ENCODE measurements around the gene TPST2.

Gene TPST2

GRCh38 chr22:26496456-26496855 lies 93.5 kb downstream of the TPST2 start:
- no peak for DNase-seq (ENCODE audit: low read depth in 2 of 2)

- no peak for DNase-seq (ENCODE audit: low read depth in 2 of 2)
Observed at GRCh38 chr22:26494506-26494905, 95.4 kb downstream of the TPST2 start.

DNA sequence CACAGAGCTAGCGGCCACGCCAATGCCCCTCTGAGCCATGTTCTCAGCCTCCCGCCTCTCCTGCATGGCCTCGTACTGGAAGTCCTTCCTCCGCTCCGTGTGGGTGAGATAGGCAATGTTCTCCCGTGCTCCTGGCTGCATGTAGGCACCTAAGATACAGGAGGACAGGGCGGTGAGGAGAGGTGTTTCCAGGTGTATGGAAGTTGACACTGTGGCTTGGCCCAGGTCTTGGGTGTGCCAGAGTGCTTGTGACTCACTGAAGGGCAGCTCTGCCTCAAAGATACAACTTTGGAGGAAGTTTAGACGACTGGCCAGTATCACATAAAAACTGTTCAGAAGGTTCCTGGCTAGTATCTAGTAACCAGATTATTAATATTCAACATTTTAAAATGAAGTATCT lies 97.7 kb downstream of the TPST2 start:
- no peak for DNase-seq (ENCODE audit: low read depth in 2 of 2)

- DNase-seq (ENCODE audit: low read depth in 2 of 2): no peak
Observed at GRCh38 chr22:26489447-26490036, 100.4 kb downstream of the TPST2 start.

GRCh38 chr22:26487996-26488395 lies 101.9 kb downstream of the TPST2 start:
- no peak for DNase-seq (ENCODE audit: low read depth in 2 of 2)

DNA sequence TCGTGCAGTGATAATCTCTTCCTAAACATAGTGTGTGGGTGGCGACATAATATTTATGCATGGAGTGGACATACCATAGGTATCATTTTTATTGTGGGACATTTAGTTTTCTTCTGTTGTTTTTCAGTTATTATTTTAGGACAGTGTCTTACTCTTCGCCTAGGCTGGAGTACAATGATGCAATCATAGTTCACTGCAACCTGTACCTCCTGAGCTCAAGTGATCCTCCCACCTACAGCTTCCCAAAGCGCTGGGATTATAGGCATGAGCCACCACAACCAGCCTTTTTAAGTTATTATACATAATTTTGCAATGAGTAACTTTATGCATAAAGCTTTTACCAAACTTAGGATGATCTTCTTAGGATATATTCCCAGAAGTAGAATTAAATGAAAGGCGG lies 103.5 kb downstream of the TPST2 start:
- DNase-seq (ENCODE audit: low read depth in 2 of 2): no peak

GRCh38 chr22:26485806-26486390 lies 104.0 kb downstream of the TPST2 start:
- no peak for DNase-seq (ENCODE audit: low read depth in 2 of 2)

DNA sequence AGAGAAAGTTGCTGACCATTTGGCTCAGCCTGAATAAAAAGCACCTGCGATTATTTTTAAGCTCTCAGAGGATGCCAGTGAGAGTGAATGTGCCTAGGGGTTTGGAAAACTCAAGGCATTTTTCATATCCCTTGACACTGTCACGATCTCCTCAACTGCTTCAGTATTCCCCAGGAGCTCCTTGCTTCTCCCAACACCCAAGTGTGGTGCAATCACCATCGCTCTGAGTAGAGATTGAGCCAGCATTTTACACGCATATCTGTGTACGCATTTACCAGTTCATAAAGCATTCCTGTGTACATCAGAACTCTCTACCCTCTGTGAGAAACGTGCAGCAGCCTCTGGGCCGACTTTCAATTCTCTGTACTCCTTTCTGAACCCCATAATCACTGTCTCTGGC lies 104.9 kb downstream of the TPST2 start:
- DNase-seq (ENCODE audit: low read depth in 2 of 2): no peak

DNA sequence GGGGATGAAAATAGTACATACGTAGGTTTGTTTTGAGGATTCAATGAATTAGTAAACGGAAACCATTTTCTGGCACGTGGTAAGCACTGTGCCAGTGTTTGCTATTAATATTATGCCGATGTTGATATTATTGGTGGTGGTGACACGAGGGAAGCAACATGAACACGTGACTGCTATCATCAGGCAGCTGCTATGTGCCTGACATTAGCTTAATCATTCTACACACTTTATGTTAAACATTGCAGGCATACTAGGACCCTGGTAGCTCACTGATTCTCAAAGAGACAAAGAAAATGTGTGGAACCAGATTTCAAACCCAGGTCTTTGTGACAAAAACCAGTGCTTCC lies 105.6 kb downstream of the TPST2 start:
- DNase-seq (ENCODE audit: low read depth in 2 of 2): no peak

DNA sequence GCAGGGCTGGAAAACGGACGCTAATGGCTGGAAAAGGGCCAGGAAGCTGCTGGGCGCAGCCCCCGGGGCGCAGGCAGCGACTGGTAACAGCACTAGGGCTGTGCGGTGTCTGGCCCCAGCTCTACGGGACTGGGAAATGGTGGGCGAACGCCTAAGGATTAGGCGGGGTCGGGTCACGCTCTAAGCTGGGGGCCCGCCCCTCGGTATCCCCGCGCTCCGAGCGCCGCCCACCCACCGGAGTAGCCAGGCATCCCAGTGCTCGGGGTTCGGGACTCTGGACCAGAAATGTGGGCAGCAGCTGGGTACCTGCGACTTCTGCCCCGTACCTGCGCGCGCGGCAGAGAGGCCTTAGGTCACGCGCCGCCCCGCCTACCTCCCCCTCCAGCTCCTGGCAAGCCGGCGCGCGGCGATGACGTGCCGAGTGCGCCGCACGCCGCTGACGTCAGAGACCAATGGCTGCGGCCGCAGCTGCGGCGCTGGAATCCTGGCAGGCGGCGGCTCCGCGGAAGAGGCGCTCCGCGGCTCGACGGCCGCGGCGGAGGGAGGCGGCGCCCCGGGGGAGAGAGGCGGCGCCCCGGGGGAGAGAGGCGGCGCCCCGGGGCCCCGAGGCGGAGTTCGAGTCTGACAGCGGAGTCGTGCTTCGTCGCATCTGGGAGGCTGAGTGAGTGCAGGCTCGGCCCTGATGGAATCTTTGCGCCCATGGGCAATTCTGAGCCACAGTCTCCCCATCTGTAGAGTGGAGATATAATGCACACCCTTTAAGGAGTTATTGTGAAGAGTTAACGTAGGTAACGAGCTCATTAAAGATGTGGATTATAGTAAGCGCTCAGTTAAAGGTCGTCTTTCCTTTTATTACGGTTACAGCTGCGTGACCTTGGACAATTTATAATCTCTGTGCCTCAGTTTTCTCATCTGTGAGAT lies 106.2 kb downstream of the TPST2 start, which contains the start of the genes HPS4 and SRRD:
HPS4 (minus strand) TSS at position 345 of the 921 bp plus-strand sequence. CDS start 2,021 bp downstream, outside the sequence.
SRRD (plus strand) TSS at position 439 of the 921 bp plus-strand sequence; CDS start at position 453, 14 bp downstream.
- peak; percentile 72 to 75 for DNase-seq (ENCODE audit: low read depth in 2 of 2)

DNA sequence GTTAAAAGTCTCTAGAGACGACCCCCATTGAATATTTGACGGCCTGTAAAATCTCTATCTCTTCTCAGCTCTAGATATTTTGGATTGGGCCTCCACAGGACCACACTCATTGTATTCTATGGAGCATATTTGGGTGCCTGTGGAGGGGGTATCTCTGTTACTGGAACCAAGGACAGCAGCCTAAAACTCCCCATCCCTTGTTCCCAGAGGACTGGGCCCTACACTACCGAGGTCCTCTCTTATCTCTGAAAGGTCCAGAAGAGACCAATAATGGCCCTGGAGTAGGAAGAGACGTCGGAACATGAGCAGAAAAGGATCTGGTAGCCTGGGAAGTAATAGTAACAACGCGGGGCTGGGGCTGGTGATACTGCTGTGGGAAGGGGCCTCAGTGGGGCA lies 106.9 kb downstream of the TPST2 start:
- DNase-seq (ENCODE audit: low read depth in 2 of 2): no peak

DNA sequence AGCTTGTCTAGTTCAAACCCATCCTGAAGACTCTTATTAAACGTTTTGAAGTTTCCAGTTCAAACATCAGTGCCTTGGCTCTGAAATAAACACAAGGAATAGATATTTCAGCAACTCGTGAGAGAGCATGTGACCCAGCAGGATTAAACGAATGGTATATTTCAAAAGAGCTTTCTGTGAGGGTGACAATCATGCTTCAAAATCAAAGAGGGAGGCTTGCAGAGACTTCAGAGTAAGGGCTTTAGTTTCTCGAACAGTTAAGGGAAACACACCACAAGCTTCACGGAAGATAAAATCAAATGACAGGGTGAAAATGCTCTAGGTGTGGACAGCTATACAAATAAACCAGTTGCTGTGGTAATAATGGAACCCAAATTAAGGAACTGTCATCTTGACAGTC lies 107.8 kb downstream of the TPST2 start:
- DNase-seq (ENCODE audit: low read depth in 2 of 2): no peak

DNA sequence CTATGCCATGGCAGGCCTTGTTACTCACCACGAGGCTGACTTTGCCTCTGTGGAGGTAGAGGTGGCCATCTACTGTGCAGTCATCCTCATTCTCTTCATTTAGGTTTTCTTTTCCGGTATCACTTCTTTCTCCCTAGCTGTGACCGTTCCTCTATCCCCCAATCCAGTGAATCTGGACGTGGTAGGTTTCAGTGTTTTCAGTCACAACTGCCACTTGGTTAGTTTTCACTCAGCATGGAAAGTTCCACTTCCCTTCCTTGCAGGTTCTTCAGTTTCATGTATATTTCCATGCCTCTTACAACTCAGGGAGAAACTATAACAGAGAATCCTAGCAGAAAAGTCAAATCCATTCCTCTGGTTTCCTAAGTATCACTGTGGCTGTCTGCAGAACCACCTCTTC lies 108.2 kb downstream of the TPST2 start:
- no peak for DNase-seq (ENCODE audit: low read depth in 2 of 2)

GRCh38 chr22:26481112-26481693 lies 108.7 kb downstream of the TPST2 start:
- no peak for DNase-seq (ENCODE audit: low read depth in 2 of 2)

DNA sequence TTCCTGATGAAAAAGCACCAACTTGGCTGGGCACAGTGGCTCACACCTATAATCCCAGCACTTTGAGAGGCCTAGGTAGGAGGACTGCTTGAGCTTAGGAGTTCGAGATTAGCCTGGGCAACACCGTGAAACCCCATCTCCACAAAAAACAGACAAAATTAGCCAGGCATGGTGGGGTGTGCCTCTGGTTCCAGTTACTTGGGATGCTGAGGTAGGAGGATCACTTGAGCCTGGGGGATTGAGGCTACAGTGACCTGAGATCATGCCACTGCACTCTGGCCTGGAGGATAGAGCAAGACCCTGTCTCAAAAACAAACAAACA lies 109.4 kb downstream of the TPST2 start:
- DNase-seq (ENCODE audit: low read depth in 2 of 2): no peak

- DNase-seq (ENCODE audit: low read depth in 2 of 2): no peak
Observed at GRCh38 chr22:26479792-26480610, 109.9 kb downstream of the TPST2 start.

DNA sequence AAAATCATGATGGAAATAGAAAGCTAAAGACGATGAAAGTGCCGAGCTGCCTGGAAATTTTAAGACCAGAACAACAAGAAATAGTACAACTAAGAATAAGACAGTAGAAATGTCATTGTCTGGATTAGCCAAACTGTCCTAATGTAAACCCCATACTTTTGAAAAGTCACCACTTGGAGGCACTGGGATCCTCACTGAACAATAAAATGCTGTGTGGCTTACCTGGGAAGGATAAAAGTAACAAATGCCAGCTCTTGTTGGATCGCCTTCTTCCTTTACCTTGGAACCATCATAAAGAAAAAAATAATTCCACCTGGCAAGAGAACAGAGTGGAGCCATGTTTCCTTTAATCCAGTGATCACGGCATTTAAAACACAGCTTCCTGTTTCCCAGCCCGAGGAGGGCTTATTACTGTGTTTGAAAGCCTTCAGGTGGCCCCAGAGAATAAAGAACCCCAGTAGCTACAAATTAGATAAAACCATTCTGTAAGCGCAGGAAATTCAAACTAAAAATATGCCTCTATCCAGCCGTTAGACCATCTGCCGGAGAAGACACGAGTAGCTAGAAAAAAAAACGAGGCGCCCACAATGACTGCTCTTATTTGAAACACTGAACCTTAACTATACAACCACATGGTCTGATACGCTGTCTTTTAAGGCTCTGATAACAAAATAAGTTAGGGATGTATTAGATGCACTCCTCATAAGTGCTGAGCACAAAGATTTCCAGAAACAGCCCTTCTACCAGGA lies 110.7 kb downstream of the TPST2 start:
- no peak for DNase-seq (ENCODE audit: low read depth in 2 of 2)

DNA sequence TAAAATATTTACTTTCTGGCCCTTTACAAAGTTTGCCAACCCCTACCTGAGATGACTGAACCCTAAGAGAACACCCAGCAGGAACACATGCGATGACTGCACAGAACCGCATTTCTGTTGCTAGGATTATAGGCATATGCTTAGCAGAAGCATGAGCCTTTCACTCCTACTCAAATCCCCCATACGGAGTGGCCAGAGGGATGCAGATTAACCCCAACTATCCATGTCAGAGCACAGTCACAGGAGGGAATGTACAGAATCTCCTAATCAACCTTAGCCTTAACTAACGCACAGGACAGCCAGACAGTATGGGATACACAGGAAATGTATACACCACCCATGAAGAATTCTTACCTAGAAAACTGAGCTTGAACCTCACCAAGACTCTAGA lies 112.6 kb downstream of the TPST2 start:
- no peak for DNase-seq (ENCODE audit: low read depth in 2 of 2)

- DNase-seq (ENCODE audit: low read depth in 2 of 2): peak; percentile 49 to 53
Observed at GRCh38 chr22:26476705-26477340, 113.1 kb downstream of the TPST2 start.

GRCh38 chr22:26474682-26475081 lies 115.2 kb downstream of the TPST2 start:
- no peak for DNase-seq (ENCODE audit: low read depth in 2 of 2)

All from fibroblast of skin of left quadriceps (primary cell).